Adrenal gland (tissue), 12 donors: ENCODE measurements around the gene NAA20. TPM values are rescaled to one million over a fixed set of nuclear protein-coding genes. Genes with fewer than 3 reads are reported as not detected.

Source experiments
- DNase-seq, 7 donors: peaks; one replicate each; pipeline ENCODE4 v3.0.0-alpha.2; 2019 to 2020
- H3K27ac ChIP-seq, 5 donors: fragments of 200-600 bp; sonication (generic) in 4 of 5; 1 replicate in 3 of 5; 2 replicates in 2 of 5; pipeline versions ENCODE4 v1.5.1 to v1.8.0; 2016 to 2020; ENCODE audit warnings: mild to moderate bottlenecking in 1 of 5
- H3K27me3 ChIP-seq: fragments of 200-600 bp; 2 replicates; pipeline ENCODE4 v1.8.0; 2021
- H3K36me3 ChIP-seq, 2 donors: fragments of 200-600 bp; replicated peaks in 1 of 2; 1 replicate in 1 of 2; 2 replicates in 1 of 2; pipeline versions ENCODE4 v1.5.1 to v1.8.0; 2018 to 2022
- H3K4me1 ChIP-seq, 2 donors: fragments of 200-600 bp; replicated peaks in 1 of 2; 1 replicate in 1 of 2; 2 replicates in 1 of 2; pipeline versions ENCODE4 v1.5.1 to v1.8.0; 2018 to 2021
- H3K4me3 ChIP-seq, 4 donors: fragments of 200-600 bp; sonication (generic) in 3 of 4; one replicate each; pipeline ENCODE4 v1.5.1; 2016 to 2018
- H3K9me3 ChIP-seq, 3 donors: fragments of 200-600 bp; sonication (generic) in 1 of 3; replicated peaks in 1 of 3; 1 replicate in 2 of 3; 2 replicates in 1 of 3; pipeline versions ENCODE4 v1.5.1 to v1.8.0; 2016 to 2021
- POLR2A ChIP-seq, 2 donors: fragments of 450-650 bp; IDR thresholded peaks; one replicate each; pipeline ENCODE4 v1.6.1; 2017; ENCODE audit warnings: antibody characterized with exemption in 2 of 2, mild to moderate bottlenecking in 2 of 2, moderate library complexity in 1 of 2
- WGBS, 4 donors: extraction: QIAGEN DNeasy Blood & Tissue Kit in 2 of 4; methylation state at CpG; one replicate each; pipeline versions ENCODE4 v1.1.5 to v1.1.7; 2013 to 2017; 5-methylcytosine and 5-hydroxymethylcytosine counted together
- intact Hi-C, 2 donors: fragments of 100-400 bp; cut with DNase I; formaldehyde crosslinking; loops; one replicate each; pipeline versions ENCODE4 v1.14.1 to v1.15.0; 2022 to 2023
- polyA plus RNA-seq, 3 donors: library from polyadenylated mRNA; stranded (reverse); fragments of 200-250 nt in 2 of 3; fragments of 350-450 nt in 1 of 3; fragmentation: Illumina TruSeq in 1 of 3; extraction: RNeasy Lipid Tissue Mini Kit (QIAGEN cat#74804) in 1 of 3; gene quantifications; one replicate each; pipeline ENCODE4 v1.2.3, GENCODE V29; 2013 to 2014
- total RNA-seq, 9 donors: library from RNA; depleted of rRNA in 4 of 9; stranded (reverse); fragments of >200 nt in 4 of 9; fragments of 120-200 nt in 1 of 9; fragmentation: NEBNext Ultra II Directional in 1 of 9; extraction: Animal tissue kit (Norgen Biotek cat#: 25700) in 1 of 9; gene quantifications; one replicate each; pipeline versions ENCODE4 v1.1.0 to v1.2.4, GENCODE V29; 2013 to 2023
- TF ChIP-seq, protein P1 (sequence below), 6 experiments: fragments of 450-650 bp in 4 of 6; fragments of 200-600 bp in 2 of 6; sonication (generic) in 1 of 6; IDR thresholded peaks; 1 replicate in 5 of 6; 2 replicates in 1 of 6; pipeline versions ENCODE4 v1.5.1 to v1.8.0; 2016 to 2021; ENCODE audit warnings: antibody characterized with exemption in 6 of 6, mild to moderate bottlenecking in 2 of 6, moderate library complexity in 1 of 6
- donor health status: healthy with polysubstance abuse.
- donor health status: Bipolar disorder and iron deficiency.
- donor health status: DM: yes; HTN: yes; CAD: no.
- donor health status: DM: no; HTN: no; CAD: no.
- donor health status: DM: no; HTN: no; CAD: no.
- donor health status: DM: yes; HTN: yes; CAD: no.

The NAA20 gene
- total and polyA plus RNA-seq, 12 donors, result 19.4 to 124 (median 59.0) TPM

DNA sequence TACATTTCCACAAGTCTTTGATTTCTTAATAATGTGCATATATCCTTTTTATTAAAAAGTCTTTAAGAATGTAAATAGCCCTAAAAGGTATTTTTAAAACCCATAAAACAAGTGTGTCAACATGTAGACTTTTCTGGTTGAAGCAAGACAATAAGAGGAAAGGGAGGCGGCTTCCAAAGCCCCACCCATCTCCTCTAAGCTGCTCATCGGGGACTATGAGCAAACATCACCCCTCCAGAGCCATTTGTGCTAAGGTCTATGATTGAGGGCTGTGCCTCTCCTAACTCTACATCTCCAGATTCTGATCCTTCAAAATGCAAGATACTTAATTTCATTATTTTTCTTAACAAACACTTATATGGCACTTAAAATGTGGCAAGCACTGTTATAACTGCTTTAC, 2.5 kb upstream of the NAA20 start:
- TF ChIP-seq, protein P1, sequence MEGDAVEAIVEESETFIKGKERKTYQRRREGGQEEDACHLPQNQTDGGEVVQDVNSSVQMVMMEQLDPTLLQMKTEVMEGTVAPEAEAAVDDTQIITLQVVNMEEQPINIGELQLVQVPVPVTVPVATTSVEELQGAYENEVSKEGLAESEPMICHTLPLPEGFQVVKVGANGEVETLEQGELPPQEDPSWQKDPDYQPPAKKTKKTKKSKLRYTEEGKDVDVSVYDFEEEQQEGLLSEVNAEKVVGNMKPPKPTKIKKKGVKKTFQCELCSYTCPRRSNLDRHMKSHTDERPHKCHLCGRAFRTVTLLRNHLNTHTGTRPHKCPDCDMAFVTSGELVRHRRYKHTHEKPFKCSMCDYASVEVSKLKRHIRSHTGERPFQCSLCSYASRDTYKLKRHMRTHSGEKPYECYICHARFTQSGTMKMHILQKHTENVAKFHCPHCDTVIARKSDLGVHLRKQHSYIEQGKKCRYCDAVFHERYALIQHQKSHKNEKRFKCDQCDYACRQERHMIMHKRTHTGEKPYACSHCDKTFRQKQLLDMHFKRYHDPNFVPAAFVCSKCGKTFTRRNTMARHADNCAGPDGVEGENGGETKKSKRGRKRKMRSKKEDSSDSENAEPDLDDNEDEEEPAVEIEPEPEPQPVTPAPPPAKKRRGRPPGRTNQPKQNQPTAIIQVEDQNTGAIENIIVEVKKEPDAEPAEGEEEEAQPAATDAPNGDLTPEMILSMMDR (IDR thresholded peaks at IDR 0.05), result no peak
- no peak for TF ChIP-seq POLR2A (IDR thresholded peaks at IDR 0.05)
- WGBS, 4 donors, result 44 to 55% (median 50%) methylated on average over 2 of the region's 2 CpGs
- H3K4me1 ChIP-seq, result peaks cover 5 to 46% of the 10 kb centered on the region in 2 donors

DNA sequence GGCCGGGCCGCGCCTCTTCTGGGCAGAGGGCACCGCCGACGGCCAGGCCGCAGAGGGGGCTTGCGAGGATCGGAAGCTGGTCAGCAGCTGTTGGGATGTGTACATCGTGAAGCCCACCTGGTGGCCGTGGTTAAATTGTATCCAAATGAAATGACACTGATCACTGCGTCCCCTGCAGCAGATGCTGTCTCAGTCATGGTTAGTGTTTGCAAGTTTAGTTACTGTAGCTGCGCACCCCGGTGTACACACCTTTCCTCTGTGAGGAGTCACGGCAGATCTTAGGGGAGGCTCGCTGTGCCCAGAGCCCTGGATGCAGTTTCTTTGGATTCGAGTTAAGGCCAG, 653 bp downstream of the NAA20 start:
- TF ChIP-seq POLR2A (IDR thresholded peaks at IDR 0.05), result no peak
- TF ChIP-seq, protein P1 (IDR thresholded peaks at IDR 0.05), result no peak
- H3K27ac ChIP-seq, result peak overlapping the region in 2 of 5 donors; percentile 63 to 70
- no peaks in the 10 kb centered on the region for H3K27me3 ChIP-seq

More for the DNA sequence above, 2.5 kb upstream of the NAA20 start:
- Histone ChIP-seq H3K9me3 (no peaks in the 10 kb centered on the region), H3K4me3 (no peak overlapping the region), H3K36me3 (no peaks in the 10 kb centered on the region), H3K27ac (no peak overlapping the region), H3K27me3 (no peaks in the 10 kb centered on the region)
- no peak for DNase-seq
- intact Hi-C loops, result loop anchor here in 1 of 2 donors (5.0 kb wide), 1 partner anchor 38 kb away; the partner anchor contains the start of genes CFAP61 and CRNKL1

DNA sequence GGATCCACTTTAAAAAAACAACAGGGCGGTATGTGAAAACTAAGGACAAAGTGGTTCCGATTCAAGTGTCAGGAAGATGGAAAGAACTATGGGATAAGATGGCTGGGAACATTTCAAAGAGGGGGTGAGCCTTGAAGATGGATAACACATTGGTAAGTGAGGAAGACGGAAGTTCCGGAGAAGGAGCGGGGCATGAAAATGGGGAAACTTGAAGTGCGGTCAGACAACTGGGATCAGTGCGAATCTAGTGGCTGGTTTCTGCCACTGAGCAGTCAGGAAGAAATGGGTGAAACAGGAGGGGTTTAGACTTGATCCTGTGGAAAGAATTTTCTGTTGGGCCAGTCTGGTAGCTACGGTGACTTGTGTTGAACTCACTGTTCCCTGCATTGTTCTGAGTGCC, 1.2 kb downstream of the NAA20 start:
- H3K27me3 ChIP-seq, result no peaks in the 10 kb centered on the region
- peaks cover 0 to 5% of the 10 kb centered on the region in 2 donors for H3K36me3 ChIP-seq
- intact Hi-C loops, result loop anchor here in 1 of 2 donors (5.0 kb wide), 1 partner anchor 34 kb away; the partner anchor contains the start of genes CFAP61 and CRNKL1
- no peak for TF ChIP-seq POLR2A (IDR thresholded peaks at IDR 0.05)
- TF ChIP-seq, protein P1 (IDR thresholded peaks at IDR 0.05), result no peak
- no peak overlapping the region for H3K27ac ChIP-seq
- peak overlapping the region in 1 of 4 donors; percentile 97 for H3K4me3 ChIP-seq
- 84 to 91% (median 86%) methylated on average over 8 of the region's 8 CpGs for WGBS, 4 donors
- H3K4me1 ChIP-seq, result peaks cover 5 to 36% of the 10 kb centered on the region in 2 donors
- DNase-seq, result no peak
- H3K9me3 ChIP-seq, result no peaks in the 10 kb centered on the region

More for the DNA sequence above, 653 bp downstream of the NAA20 start:
- DNase-seq, result no peak
- WGBS, 4 donors, result 3 to 11% (median 6%) methylated on average over 5 to 17 of the region's 17 CpGs
- peaks cover 5 to 36% of the 10 kb centered on the region in 2 donors for H3K4me1 ChIP-seq
- H3K9me3 ChIP-seq, result no peaks in the 10 kb centered on the region
- peak overlapping the region; percentile 78 to 97 (median 90) for H3K4me3 ChIP-seq
- H3K36me3 ChIP-seq, result no peaks in the 10 kb centered on the region
- intact Hi-C loops, result loop anchor here in 1 of 2 donors (5.0 kb wide), 1 partner anchor 34 kb away; the partner anchor contains the start of genes CFAP61 and CRNKL1

DNA sequence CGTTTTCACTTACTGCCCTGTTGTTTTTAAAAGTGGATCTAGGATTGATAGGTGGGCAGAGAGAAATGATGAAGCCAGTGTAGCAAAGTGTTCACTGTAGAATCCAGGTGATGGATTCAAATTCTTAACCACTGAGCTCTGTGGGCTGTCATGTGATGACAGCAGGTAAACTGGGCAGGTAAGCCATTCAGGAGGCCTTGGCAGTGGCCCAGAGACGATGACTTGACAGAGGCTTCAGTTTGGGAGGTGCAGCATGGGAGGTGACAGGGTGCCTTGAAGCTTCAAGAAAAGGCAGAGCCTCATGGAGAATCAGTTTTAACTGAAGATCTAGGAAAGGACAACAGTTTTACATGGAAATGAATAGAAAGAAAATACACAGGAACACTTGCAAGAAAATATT, 2.0 kb downstream of the NAA20 start:
- Histone ChIP-seq H3K4me3 (no peak overlapping the region), H3K4me1 (peaks cover 5 to 36% of the 10 kb centered on the region in 2 donors)
- intact Hi-C loops, result loop anchor here in 1 of 2 donors (5.0 kb wide), 1 partner anchor 33 kb away; the partner anchor contains the start of genes CFAP61 and CRNKL1

More for the DNA sequence above, 2.0 kb downstream of the NAA20 start:
- H3K9me3 ChIP-seq, result no peaks in the 10 kb centered on the region
- no peak for DNase-seq
- no peak for TF ChIP-seq POLR2A (IDR thresholded peaks at IDR 0.05)
- TF ChIP-seq, protein P1 (IDR thresholded peaks at IDR 0.05), result no peak
- H3K27me3 ChIP-seq, result no peaks in the 10 kb centered on the region
- 49 to 75% (median 67%) methylated on average over 2 of the region's 2 CpGs for WGBS, 4 donors
- no peak overlapping the region for H3K27ac ChIP-seq
- H3K36me3 ChIP-seq, result peaks cover 0 to 5% of the 10 kb centered on the region in 2 donors
